Activated CD4-positive, alpha-beta T cell treated with anti-CD3 and anti-CD28 coated beads, Interleukin-2, amount 50 U/mL, for 24 hours (primary cell): ENCODE data around the gene GRIFIN.
"Not testable (repeated sequence)": the region's sequence is repeated elsewhere in the genome, so short reads cannot be mapped to it uniquely, and the experiment has no call there.

ENCODE experiments used
- DNase-seq, 2 donors: peaks; one replicate each; pipeline ENCODE4 v3.0.0-alpha.2; 2020; ENCODE audit warnings: low read depth in 1 of 2, low spot score in 1 of 2

Gene GRIFIN

GRCh38 chr7:2478800-2479199, 2.6 kb upstream of the GRIFIN start:
- DNase-seq: no peak

DNA sequence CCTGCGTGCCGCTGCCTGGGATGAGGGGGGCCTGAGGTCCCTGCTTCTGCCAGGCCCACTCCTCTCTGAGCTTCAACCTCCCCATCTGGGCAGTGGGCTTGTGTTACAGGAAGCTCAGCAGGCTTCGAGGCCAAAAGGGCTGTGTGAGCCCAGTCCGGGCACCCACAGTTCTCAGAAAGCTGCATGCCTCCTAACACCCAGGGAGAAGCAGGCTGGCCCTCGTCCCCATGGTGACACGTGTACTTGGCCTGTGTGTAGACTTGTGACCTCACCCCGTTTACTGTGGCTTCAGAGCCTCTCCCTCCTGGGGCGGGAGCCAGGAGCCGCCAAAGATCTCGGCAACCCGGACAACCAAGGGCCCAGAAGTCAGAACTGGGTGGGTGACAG, 2.2 kb upstream of the GRIFIN start:
- DNase-seq: no peak

GRCh38 chr7:2477447-2478398, 1.5 kb upstream of the GRIFIN start:
- DNase-seq: peak; percentile 8 to 18

DNA sequence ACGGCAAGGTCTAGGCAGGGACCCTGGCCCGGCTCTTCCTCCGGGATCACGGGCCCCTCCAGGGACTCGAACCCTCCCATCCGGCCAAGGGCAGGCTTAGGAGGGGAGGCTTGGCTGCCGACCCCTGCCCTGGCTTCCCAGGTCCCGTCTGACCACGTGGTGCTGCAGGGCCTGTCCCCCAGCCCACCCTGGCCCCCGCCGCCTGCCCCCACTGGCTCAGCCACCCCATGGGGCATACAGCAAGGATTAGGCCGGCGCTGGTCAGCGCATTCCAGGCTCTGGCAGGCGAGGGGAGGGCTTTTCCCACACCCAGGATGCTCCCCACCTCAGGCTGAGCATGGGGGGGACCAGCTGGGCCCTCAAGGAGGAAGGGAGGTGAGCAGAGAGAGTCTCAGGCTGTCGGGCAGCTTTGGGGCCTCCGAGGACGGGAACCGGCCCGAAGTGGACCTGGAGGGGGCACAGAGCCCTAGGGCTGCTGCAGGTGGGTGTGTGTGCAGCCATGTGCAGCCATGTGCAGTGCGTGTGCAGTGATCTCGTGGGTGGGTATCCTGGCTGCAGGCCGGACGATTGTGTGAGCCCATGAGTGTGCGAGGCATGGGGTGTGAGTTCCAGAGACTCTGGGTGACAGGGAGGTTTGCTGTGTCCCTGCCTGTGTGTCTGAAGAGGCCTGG, 713 bp upstream of the GRIFIN start:
- DNase-seq: no peak

GRCh38 chr7:2475678-2476015, 551 bp downstream of the GRIFIN start:
- DNase-seq: no peak

- no peak for DNase-seq
Measured at GRCh38 chr7:2474813-2475677, 1.2 kb downstream of the GRIFIN start.

- DNase-seq: no peak
Measured at GRCh38 chr7:2474224-2474623, 2.0 kb downstream of the GRIFIN start.

GRCh38 chr7:2473496-2474180, 2.6 kb downstream of the GRIFIN start:
- DNase-seq: no peak

DNA sequence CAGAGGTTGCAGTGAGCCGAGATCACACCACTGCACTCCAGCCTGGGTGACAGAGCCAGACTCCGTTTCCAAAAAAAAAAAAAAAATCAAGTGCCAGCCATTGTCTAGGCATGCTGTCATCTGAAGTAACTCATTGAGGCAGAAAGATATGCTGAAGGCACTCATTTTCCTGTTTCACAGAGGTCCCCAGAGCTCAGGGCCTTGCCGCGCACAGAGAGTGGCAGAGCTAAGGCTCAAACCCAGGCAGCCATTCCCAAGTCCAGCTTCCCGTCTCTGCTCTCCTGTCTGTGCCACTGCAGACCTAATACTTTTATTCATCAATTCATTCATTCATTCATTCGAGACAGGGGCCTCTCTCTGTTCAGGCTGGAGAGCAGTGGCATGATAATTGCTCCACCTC, 3.5 kb downstream of the GRIFIN start:
- DNase-seq: no peak

GRCh38 chr7:2471396-2471795, 4.8 kb downstream of the GRIFIN start:
- no peak for DNase-seq

- no peak for DNase-seq
Measured at GRCh38 chr7:2471022-2471329, 5.2 kb downstream of the GRIFIN start.

- no peak for DNase-seq
Measured at GRCh38 chr7:2470204-2471021, 5.8 kb downstream of the GRIFIN start.

DNA sequence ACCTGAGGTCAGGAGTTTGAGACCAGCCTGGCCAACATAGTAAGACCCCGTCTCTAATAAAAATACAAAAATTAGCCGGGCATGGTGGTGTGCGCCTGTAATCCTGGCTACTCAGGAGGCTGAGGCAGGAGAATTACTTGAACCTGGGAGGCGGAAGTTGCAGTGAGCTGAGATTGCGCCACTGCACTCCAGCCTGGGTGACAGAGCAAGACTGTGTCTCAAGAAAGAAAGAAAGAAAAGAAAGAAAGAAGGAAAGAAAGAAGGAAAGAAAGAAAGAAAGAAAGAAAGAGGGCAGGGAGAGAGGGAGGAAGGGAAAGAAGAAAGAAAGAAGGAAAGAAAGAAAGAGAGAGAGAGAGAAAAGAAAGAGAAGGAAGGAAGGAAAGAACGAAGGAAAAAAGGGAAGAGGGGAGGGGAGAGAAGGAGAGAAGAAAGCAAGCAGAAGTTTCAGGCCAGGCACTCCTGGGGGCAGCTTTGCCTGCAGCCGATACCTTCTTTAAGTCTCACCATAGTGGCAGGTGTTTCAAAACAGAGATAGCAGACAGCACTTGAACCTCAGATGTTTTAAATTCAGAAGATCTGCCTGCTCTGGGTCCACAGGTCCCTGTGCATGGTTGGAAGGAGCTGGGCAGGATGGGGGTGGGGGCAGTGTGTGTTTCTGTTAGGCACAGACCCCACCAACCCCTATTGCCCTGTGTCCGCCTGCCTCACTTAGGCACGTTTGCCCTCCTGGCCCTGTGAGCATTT, 6.6 kb downstream of the GRIFIN start:
- DNase-seq: not testable (repeated sequence)

DNA sequence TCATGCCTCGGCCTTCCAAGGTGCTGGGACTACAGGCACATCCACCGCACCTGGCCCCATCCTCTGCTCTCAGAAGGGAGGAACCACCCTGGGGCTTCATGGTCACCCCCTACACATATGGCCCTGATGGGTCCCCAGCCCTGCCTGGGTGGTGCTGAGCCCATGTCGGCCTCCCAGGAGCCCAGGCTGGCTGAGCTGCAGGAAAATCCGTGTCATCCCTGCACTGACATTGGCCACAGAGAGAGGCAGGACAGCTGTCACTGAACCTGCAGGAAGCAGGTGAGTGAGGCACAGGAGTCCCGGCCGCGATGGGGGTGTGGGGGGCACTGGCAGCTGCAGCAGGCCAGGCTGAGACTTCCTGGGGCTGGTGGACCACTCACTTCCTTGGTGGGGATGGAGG, 8.0 kb downstream of the GRIFIN start:
- DNase-seq: no peak

GRCh38 chr7:2466675-2467074, 9.5 kb downstream of the GRIFIN start:
- no peak for DNase-seq

DNA sequence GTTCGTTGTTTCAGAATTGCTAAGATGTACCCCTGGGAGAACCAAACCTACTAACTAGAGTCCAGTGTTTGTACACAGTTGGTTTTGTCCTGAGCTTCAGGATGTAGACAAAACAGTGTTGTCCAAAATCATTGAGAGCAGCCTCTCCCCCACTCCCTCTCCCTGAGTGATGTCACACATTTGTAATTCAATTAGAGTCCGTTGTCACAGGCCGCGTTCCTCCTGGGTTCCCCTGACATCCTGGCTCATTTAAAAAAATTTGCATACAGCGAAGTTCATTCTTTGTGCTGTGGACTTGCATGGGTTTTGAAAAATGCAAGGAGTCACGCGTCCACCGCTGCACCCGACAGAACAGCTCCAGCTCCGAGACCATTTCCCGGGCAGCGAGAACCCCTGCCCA, 10.3 kb downstream of the GRIFIN start:
- DNase-seq: no peak

DNA sequence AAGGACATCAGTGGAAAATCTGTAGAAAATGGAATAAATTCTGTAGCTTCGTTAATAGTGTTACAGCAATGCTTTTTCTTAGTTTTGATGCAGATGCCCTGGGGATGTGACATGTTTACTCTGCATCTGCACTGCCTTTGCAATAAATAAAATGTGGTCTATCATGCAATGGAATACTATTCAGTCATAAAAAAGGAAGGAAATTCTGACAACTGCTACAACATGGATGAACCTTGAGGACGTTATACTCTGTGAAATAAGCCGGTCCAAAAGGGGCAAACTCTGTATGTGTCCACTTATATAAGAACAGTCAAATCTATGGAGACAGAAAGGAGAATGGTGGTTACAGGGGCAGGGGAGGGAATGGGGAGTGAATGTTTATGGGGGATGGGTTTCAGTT, 13.5 kb downstream of the GRIFIN start:
- no peak for DNase-seq

- no peak for DNase-seq
Measured at GRCh38 chr7:2461268-2462026, 14.8 kb downstream of the GRIFIN start.

GRCh38 chr7:2460641-2461040, 15.6 kb downstream of the GRIFIN start:
- no peak for DNase-seq
